ENCODE results near the gene SARM1.
A peak's percentile ranks its signal among the peaks of the same experiment; 100 is the strongest.

The SARM1 gene

GRCh38 chr17:28346746-28347246 is 24.7 kb upstream of the SARM1 start:
- TF ChIP-seq, protein P1, sequence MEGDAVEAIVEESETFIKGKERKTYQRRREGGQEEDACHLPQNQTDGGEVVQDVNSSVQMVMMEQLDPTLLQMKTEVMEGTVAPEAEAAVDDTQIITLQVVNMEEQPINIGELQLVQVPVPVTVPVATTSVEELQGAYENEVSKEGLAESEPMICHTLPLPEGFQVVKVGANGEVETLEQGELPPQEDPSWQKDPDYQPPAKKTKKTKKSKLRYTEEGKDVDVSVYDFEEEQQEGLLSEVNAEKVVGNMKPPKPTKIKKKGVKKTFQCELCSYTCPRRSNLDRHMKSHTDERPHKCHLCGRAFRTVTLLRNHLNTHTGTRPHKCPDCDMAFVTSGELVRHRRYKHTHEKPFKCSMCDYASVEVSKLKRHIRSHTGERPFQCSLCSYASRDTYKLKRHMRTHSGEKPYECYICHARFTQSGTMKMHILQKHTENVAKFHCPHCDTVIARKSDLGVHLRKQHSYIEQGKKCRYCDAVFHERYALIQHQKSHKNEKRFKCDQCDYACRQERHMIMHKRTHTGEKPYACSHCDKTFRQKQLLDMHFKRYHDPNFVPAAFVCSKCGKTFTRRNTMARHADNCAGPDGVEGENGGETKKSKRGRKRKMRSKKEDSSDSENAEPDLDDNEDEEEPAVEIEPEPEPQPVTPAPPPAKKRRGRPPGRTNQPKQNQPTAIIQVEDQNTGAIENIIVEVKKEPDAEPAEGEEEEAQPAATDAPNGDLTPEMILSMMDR (IDR thresholded peaks at IDR 0.05): peak; percentile 28
- TF ChIP-seq ZFX (IDR thresholded peaks at IDR 0.05; ENCODE audit: borderline replicate concordance): no peak
- H3K27ac ChIP-seq: peak overlapping the region; percentile 30; the same call in 1 of the 2 replicates

- no peak overlapping the region for H3K27ac ChIP-seq
- TF ChIP-seq, protein P1 (IDR thresholded peaks at IDR 0.05): no peak
- no peak for TF ChIP-seq ZFX (IDR thresholded peaks at IDR 0.05; ENCODE audit: borderline replicate concordance)
Measured at GRCh38 chr17:28347261-28347891, 24.1 kb upstream of the SARM1 start.

DNA sequence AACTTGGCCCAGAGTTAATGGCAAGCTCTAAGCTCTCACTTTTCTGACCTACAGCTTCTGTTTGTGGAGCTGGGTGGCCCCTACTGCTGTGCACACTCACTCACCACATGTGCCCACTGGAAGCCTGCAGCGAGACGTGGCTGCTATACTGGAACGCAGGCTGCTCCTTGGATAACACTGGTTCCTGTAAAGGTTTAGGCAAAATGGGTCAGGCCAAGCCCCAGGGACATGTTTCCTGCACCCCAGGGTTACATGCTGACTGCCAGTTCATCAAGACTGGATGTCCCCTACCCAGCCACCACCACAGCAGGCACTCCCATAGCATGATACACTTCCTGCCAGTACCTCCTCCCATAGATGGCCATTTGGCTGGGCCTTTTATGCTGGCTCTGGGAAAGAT is 22.5 kb upstream of the SARM1 start:
- no peak for TF ChIP-seq ZFX (IDR thresholded peaks at IDR 0.05; ENCODE audit: borderline replicate concordance)
- TF ChIP-seq, protein P1 (IDR thresholded peaks at IDR 0.05): no peak
- H3K27ac ChIP-seq: no peak overlapping the region

- H3K27ac ChIP-seq: no peak overlapping the region
- TF ChIP-seq ZFX (IDR thresholded peaks at IDR 0.05; ENCODE audit: borderline replicate concordance): no peak
- TF ChIP-seq, protein P1 (IDR thresholded peaks at IDR 0.05): no peak
Measured at GRCh38 chr17:28350271-28350670, 21.2 kb upstream of the SARM1 start.

DNA sequence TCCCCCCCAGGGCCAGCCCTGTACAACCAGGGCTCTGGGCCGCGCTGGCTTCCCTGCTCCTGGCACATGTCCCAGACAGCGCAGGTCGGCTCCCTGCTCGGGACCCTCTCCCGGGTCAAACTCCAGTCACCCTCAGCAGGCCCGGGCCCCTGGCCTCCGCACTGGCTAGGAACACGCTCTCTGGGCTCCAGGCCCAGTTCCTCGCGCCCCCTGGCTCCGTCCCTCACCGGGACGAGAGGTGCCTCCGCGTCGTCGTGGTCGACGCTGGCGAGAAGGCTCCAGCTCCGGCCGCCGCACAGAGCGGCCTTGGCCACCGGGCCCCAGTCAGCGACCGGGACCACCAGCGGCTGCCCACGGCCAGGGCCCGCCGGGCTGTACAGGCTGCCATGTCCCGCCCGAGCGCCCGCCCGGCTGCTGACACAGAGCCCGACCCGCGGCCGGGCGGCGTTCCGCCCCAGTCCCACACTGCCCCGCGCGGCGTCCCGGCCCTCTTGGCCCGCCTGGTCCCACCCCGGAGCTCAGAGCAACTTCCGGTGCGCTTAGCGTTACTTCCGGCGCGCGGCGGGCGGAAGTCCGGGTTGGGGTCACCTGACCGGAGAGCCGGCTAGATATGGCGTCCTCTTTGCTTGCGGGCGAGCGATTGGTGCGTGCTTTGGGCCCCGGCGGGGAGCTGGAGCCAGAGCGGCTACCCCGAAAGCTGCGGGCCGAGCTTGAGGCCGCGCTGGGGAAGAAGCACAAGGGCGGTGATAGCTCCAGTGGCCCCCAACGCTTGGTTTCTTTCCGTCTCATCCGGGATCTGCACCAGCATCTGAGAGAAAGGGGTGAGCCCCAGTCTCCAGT is 14.2 kb upstream of the SARM1 start, which contains the start of gene POLDIP2:
Gene POLDIP2, minus strand, starts transcription at position 467 of the 840 bp plus-strand sequence. Its CDS starts 79 bp downstream, at position 388.
- TF ChIP-seq, protein P1 (IDR thresholded peaks at IDR 0.05): 0 out of 2 replicates have a peak, but pooled peaks have one; percentile 6
- TF ChIP-seq ZFX (IDR thresholded peaks at IDR 0.05; ENCODE audit: borderline replicate concordance): no peak
- peak within 1 kb of the TSS; percentile 66 for H3K27ac ChIP-seq

GRCh38 chr17:28357901-28358197 is 13.6 kb upstream of the SARM1 start:
- TF ChIP-seq ZFX (IDR thresholded peaks at IDR 0.05; ENCODE audit: borderline replicate concordance): no peak
- TF ChIP-seq, protein P1 (IDR thresholded peaks at IDR 0.05): no peak
- peak overlapping the region; percentile 66 for H3K27ac ChIP-seq

GRCh38 chr17:28363186-28363585 is 8.3 kb upstream of the SARM1 start:
- H3K27ac ChIP-seq: no peak overlapping the region
- TF ChIP-seq, protein P1 (IDR thresholded peaks at IDR 0.05): no peak
- TF ChIP-seq ZFX (IDR thresholded peaks at IDR 0.05; ENCODE audit: borderline replicate concordance): no peak
